ENCODE measurements around the gene ADM5.

ADM5 gene

DNA sequence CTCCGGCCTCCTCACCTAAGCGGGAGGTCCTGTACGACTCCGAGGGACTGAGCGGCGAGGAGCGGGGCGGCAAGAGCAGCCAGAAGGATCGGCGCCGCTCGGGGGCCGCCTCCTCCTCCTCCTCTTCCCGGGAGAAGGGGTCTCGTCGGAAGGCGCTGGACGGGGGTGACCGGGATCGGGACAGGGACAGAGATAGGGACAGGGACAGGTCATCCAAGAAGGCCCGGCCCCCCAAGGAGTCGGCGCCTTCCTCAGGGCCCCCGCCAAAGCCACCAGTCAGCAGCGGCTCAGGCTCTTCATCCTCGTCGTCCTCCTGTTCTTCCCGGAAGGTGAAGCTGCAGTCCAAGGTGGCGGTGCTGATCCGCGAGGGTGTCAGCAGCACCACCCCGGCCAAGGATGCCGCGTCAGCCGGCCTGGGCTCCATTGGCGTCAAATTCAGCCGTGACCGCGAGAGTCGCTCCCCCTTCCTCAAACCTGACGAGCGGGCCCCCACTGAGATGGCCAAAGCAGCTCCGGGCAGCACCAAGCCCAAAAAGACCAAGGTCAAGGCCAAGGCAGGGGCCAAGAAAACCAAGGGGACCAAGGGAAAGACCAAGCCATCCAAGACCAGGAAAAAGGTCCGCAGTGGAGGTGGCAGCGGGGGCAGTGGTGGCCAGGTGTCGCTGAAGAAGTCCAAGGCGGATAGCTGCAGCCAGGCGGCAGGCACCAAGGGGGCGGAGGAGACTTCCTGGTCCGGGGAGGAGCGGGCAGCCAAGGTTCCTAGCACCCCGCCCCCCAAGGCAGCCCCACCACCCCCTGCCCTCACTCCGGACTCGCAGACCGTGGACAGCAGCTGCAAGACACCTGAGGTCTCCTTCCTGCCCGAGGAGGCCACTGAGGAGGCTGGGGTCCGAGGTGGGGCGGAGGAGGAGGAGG lies 36.6 kb upstream of the ADM5 start:
- POLR2A ChIA-PET = no interaction called here
- H3K4me3 ChIP-seq (ENCODE audit: low read depth, low read length) = no peak overlapping the region
- DNase-seq (ENCODE audit: low read depth, low spot score) = no peak
- TF ChIP-seq, protein P1, sequence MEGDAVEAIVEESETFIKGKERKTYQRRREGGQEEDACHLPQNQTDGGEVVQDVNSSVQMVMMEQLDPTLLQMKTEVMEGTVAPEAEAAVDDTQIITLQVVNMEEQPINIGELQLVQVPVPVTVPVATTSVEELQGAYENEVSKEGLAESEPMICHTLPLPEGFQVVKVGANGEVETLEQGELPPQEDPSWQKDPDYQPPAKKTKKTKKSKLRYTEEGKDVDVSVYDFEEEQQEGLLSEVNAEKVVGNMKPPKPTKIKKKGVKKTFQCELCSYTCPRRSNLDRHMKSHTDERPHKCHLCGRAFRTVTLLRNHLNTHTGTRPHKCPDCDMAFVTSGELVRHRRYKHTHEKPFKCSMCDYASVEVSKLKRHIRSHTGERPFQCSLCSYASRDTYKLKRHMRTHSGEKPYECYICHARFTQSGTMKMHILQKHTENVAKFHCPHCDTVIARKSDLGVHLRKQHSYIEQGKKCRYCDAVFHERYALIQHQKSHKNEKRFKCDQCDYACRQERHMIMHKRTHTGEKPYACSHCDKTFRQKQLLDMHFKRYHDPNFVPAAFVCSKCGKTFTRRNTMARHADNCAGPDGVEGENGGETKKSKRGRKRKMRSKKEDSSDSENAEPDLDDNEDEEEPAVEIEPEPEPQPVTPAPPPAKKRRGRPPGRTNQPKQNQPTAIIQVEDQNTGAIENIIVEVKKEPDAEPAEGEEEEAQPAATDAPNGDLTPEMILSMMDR (IDR thresholded peaks at IDR 0.05; ENCODE audit: insufficient read depth, low read length, missing control alignments) = no peak
- CTCF ChIA-PET = no interaction called here

DNA sequence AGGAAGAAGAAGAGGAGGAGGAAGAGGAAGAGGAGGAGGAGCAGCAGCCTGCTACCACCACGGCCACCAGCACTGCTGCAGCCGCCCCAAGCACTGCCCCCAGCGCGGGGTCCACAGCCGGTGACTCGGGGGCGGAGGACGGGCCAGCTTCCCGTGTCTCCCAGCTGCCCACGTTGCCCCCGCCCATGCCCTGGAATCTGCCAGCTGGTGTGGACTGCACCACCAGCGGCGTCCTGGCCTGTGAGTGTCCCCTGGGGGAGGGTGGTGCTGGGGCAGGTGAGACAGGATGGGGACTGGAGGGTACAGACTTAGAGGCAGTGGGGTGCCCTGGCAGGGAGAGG lies 36.0 kb upstream of the ADM5 start:
- no peak for DNase-seq (ENCODE audit: low read depth, low spot score)
- no peak overlapping the region for H3K4me3 ChIP-seq (ENCODE audit: low read depth, low read length)
- ChIA-PET POLR2A (no interaction called here), CTCF (no interaction called here)
- TF ChIP-seq, protein P1 (IDR thresholded peaks at IDR 0.05; ENCODE audit: insufficient read depth, low read length, missing control alignments) = no peak

DNA sequence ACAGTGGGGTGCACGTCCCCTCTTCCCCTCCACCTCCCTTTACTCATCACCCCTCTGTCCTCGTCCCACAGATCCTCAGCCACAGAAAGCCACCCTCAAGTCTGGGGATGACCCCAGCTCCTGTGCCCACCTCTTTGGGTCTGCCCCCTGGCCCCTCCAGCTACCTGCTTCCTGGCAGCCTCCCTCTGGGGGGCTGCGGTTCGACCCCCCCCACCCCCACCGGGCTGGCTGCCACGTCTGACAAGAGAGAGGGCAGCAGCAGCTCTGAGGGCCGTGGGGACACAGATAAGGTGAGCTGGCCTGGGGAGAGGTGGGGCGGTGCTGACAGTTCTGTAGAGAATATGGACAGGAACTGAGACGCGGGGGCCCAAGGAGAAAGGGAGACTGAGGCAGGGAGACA lies 34.8 kb upstream of the ADM5 start:
- ChIA-PET CTCF (interaction anchor here (2.8 kb wide), 1 partner anchor 10 kb away, joined by 8 read pairs; no protein-coding TSS in a partner anchor), POLR2A (interaction anchor here (1.1 to 2.5 kb wide), 3 partner anchors 9 to 13 kb away, joined by 3 to 15 read pairs (median 3); partner anchors contain the start of gene SCAF1)
- TF ChIP-seq, protein P1 (IDR thresholded peaks at IDR 0.05; ENCODE audit: insufficient read depth, low read length, missing control alignments) = no peak
- H3K4me3 ChIP-seq (ENCODE audit: low read depth, low read length) = no peak overlapping the region
- DNase-seq (ENCODE audit: low read depth, low spot score) = no peak

DNA sequence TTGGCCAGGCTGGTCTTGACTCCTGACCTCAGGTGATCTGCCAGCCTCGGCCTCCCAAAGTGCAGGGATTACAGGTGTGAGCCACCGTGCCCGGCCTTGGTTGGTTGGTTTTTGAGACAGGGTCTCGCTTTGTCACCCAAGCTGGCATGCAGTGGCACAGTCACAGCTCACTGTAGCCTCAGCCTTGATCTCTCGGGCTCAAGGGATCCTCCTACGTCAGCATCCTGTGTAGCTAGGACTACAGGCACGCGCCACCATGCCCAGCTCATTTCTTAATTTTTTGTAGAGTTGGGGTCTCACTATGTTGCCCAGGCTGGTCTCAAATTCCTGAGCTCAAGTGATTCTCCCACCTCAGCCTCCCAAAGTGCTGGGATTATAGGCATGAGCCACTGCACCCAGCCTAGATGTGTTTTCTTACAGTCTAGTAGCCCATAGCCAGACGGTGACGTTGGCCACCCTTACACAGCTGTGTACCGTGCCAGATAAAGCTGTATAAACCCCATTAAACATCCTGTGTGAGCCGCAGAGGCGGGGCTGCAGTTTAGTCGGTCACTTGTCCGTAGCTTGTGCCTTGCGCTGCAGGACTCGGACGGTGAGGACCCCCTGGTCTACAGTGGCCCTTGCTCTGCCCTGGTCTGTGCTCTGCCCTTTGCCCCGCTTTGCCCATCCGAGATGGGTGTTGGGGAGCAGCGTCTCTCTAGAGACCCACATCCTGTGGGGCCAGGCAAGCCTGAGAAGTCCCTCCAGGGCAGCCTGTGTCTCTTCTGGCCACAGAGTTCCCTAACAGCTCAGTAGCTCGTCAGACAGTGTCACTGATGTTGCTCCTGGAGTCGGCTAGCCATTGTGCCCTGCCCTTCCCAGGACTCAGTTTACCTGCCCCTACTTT lies 33.6 kb upstream of the ADM5 start:
- ChIA-PET CTCF (interaction anchor here (0.6 to 3.7 kb wide), 4 partner anchors 9 to 38 kb away, joined by 3 to 24 read pairs (median 6); no protein-coding TSS in a partner anchor), POLR2A (interaction anchor here (0.6 to 2.5 kb wide), 6 partner anchors 8 to 15 kb away, joined by 3 to 15 read pairs (median 4); partner anchors contain the start of genes RRAS and SCAF1)
- TF ChIP-seq, protein P1 (IDR thresholded peaks at IDR 0.05; ENCODE audit: insufficient read depth, low read length, missing control alignments) = no peak
- DNase-seq (ENCODE audit: low read depth, low spot score) = no peak
- no peak overlapping the region for H3K4me3 ChIP-seq (ENCODE audit: low read depth, low read length)

DNA sequence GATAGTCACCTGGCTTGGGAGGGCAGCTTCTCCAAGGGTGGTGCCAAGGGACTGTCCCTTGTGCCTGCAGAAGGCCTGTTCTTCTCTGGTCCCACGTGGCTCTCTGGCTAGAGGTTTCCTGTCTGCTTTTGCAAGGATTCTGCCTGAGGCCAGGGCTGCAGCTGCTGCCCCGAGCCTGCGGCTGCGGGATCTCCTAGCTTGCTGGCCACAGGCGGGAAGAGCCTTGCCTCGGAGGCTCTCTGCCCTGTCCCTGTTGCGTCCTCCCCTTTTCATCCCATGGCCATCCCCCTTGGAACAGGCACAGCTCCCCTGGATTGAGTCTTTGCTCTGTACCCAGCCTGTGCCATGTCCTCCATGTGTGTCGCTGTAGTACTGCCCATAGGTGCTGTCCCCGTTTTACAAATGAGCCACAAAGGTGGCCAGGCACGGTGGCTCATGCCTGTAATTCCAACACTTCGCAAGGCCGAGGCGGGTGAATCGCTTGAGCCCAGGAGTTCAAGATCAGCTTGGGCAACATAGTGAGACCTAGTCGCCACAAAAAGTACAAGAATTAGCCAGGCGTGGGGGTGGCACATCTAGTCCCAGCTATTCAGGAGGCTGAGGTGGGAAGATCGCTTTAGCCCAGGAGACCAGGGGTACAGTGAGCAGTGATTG lies 32.8 kb upstream of the ADM5 start:
- no peak overlapping the region for H3K4me3 ChIP-seq (ENCODE audit: low read depth, low read length)
- ChIA-PET CTCF (interaction anchor here (0.6 to 3.7 kb wide), 3 partner anchors 8 to 39 kb away, joined by 3 to 24 read pairs (median 8); no protein-coding TSS in a partner anchor), POLR2A (interaction anchor here (0.7 to 2.5 kb wide), 4 partner anchors 8 to 205 kb away, joined by 3 to 15 read pairs (median 4); partner anchors contain the start of genes PIH1D1, RRAS and SCAF1)
- DNase-seq (ENCODE audit: low read depth, low spot score) = no peak
- TF ChIP-seq, protein P1 (IDR thresholded peaks at IDR 0.05; ENCODE audit: insufficient read depth, low read length, missing control alignments) = no peak
